HG03175 (cell line): ENCODE data around the gene RRAGD.

Experiments
- ATAC-seq: cut with Tn5 transposase; IDR thresholded peaks from one replicate; pipeline ENCODE4 v1.9.1; 2021; ENCODE audit warnings: mild to moderate bottlenecking, moderate library complexity; ENCODE audit not compliant: unreplicated experiment

The RRAGD gene

GRCh38 chr6:89412071-89413005 is at the start of gene RRAGD:
Gene RRAGD, minus strand, starts transcription at chr6:89412273. Its CDS starts 280 bp downstream, at chr6:89411993.
- peak; percentile 74 for ATAC-seq

- ATAC-seq: no peak
Measured at GRCh38 chr6:89460713-89461112, 48.6 kb upstream of the RRAGD start.

GRCh38 chr6:89459501-89459900 is 47.4 kb upstream of the RRAGD start:
- no peak for ATAC-seq

- ATAC-seq: no peak
Measured at GRCh38 chr6:89458704-89459103, 46.6 kb upstream of the RRAGD start.

GRCh38 chr6:89454300-89454699 is 42.2 kb upstream of the RRAGD start:
- no peak for ATAC-seq

GRCh38 chr6:89452281-89452680 is 40.2 kb upstream of the RRAGD start:
- no peak for ATAC-seq

- ATAC-seq: no peak
Measured at GRCh38 chr6:89449193-89449592, 37.1 kb upstream of the RRAGD start.

- ATAC-seq: no peak
Measured at GRCh38 chr6:89443658-89444057, 31.6 kb upstream of the RRAGD start.

GRCh38 chr6:89440200-89440599 is 28.1 kb upstream of the RRAGD start:
- ATAC-seq: no peak

GRCh38 chr6:89439014-89439413 is 26.9 kb upstream of the RRAGD start:
- no peak for ATAC-seq

- no peak for ATAC-seq
Measured at GRCh38 chr6:89438248-89438647, 26.2 kb upstream of the RRAGD start.

GRCh38 chr6:89436226-89436625 is 24.2 kb upstream of the RRAGD start:
- no peak for ATAC-seq

GRCh38 chr6:89434954-89435353 is 22.9 kb upstream of the RRAGD start:
- ATAC-seq: no peak

- ATAC-seq: no peak
Measured at GRCh38 chr6:89434150-89434499, 22.1 kb upstream of the RRAGD start.

- peak; percentile 40 for ATAC-seq
Measured at GRCh38 chr6:89433252-89434149, 21.4 kb upstream of the RRAGD start.

GRCh38 chr6:89432875-89433251 is 20.8 kb upstream of the RRAGD start, which contains the start of gene ANKRD6:
Gene ANKRD6, plus strand, starts transcription at chr6:89433152. Its CDS starts 133,825 bp downstream, at chr6:89566977.
- peak; percentile 90 for ATAC-seq

GRCh38 chr6:89430201-89430962 is 18.3 kb upstream of the RRAGD start:
- ATAC-seq: no peak

GRCh38 chr6:89416796-89417195 is 4.7 kb upstream of the RRAGD start:
- no peak for ATAC-seq

- no peak for ATAC-seq
Measured at GRCh38 chr6:89415185-89415584, 3.1 kb upstream of the RRAGD start.

GRCh38 chr6:89414215-89414614 is 2.1 kb upstream of the RRAGD start:
- no peak for ATAC-seq

- ATAC-seq: no peak
Measured at GRCh38 chr6:89413006-89413400, 930 bp upstream of the RRAGD start.
